GM12878 (cell line): ENCODE measurements around the gene PEX5.

Source experiments
- EZH2 ChIP-seq: IDR thresholded peaks from 2 replicates; pipeline ENCODE4 v1.6.1; 2012; ENCODE audit warnings: low read depth, mild to moderate bottlenecking, control low read depth, inconsistent platforms, low read length, borderline replicate concordance; ENCODE audit not compliant: control insufficient read depth
- TF ChIP-seq, protein P1 (sequence below), 3 experiments: IDR thresholded peaks in 2 of 3; conservative IDR thresholded peaks in 1 of 3; 2 replicates each; pipeline ENCODE4 v1.5.1; 2011; ENCODE audit warnings: low read depth in 3 of 3, low read length in 3 of 3, mild to moderate bottlenecking in 3 of 3, control low read depth in 2 of 3, moderate library complexity in 2 of 3, inconsistent platforms in 1 of 3, mixed read lengths in 1 of 3; ENCODE audit not compliant: control insufficient read depth in 2 of 3, insufficient read depth in 1 of 3; ENCODE audit errors: extremely low read depth in 1 of 3

DNA sequence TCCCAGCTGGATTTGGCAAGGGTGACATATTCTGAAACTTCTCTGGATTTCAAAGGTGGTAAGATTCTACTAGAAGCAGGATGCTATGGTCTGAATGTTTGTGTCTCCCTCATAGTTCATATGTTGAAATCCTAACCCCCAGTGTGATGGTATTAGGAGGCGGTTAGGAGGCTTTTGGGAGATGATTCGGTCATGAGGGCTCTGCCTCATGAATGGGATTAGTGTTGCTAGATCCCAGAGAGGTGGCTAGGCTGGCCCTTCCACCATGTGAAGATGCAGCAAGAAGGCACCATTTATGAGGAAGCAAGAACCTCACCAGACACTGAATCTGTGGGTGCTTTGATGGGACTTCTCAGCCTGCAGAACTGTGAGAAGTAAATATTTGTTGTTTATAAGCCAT is 11.0 kb upstream of the PEX5 start:
- TF ChIP-seq EZH2: no peak
- TF ChIP-seq, protein P1, sequence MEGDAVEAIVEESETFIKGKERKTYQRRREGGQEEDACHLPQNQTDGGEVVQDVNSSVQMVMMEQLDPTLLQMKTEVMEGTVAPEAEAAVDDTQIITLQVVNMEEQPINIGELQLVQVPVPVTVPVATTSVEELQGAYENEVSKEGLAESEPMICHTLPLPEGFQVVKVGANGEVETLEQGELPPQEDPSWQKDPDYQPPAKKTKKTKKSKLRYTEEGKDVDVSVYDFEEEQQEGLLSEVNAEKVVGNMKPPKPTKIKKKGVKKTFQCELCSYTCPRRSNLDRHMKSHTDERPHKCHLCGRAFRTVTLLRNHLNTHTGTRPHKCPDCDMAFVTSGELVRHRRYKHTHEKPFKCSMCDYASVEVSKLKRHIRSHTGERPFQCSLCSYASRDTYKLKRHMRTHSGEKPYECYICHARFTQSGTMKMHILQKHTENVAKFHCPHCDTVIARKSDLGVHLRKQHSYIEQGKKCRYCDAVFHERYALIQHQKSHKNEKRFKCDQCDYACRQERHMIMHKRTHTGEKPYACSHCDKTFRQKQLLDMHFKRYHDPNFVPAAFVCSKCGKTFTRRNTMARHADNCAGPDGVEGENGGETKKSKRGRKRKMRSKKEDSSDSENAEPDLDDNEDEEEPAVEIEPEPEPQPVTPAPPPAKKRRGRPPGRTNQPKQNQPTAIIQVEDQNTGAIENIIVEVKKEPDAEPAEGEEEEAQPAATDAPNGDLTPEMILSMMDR (IDR thresholded peaks at IDR 0.05 in 2 of 3, conservative IDR thresholded peaks at IDR 0.05 in 1 of 3; ENCODE audit: control insufficient read depth in 2 of 3, extremely low read depth in 1 of 3, insufficient read depth in 1 of 3, low read depth in 3 of 3, low read length in 3 of 3): no peak
